Chondrocyte (in vitro differentiated cells): ENCODE data around the gene LPP. TPM values are rescaled to one million over a fixed set of nuclear protein-coding genes. Genes with fewer than 3 reads are reported as not detected.
A peak's percentile ranks its signal among the peaks of the same experiment; 100 is the strongest.

Experiments
- DNase-seq: peaks from one replicate; pipeline ENCODE4 v3.0.0; 2021; ENCODE audit warnings: mixed read lengths, low spot score
- H3K27ac Mint-ChIP-seq: one replicate; pipeline ENCODE4 v1.8.0; 2021; ENCODE audit warnings: mild to moderate bottlenecking, moderate library complexity, mixed read lengths; ENCODE audit not compliant: unreplicated experiment
- H3K27me3 Mint-ChIP-seq: 2 replicates; pipeline ENCODE4 v1.8.0; 2021; ENCODE audit warnings: low read depth, mixed read lengths
- H3K36me3 Mint-ChIP-seq: 2 replicates; pipeline ENCODE4 v1.8.0; 2021; ENCODE audit warnings: low read depth, mixed read lengths
- H3K4me1 Mint-ChIP-seq: 2 replicates; pipeline ENCODE4 v1.8.0; 2021; ENCODE audit warnings: low read depth, mild to moderate bottlenecking, mixed read lengths
- H3K4me3 Mint-ChIP-seq: one replicate; pipeline ENCODE4 v1.8.0; 2021; ENCODE audit warnings: mild to moderate bottlenecking, moderate library complexity, mixed read lengths; ENCODE audit not compliant: unreplicated experiment
- H3K9me3 Mint-ChIP-seq: 2 replicates; pipeline ENCODE4 v1.8.0; 2021; ENCODE audit warnings: low read depth, mixed read lengths
- CTCF ChIP-seq: fragments of 200-600 bp; sonication (generic); IDR thresholded peaks from 2 replicates; pipeline ENCODE4 v1.5.0; 2021; ENCODE audit warnings: antibody characterized with exemption, mild to moderate bottlenecking, moderate library complexity
- total RNA-seq: library from RNA; stranded (reverse); gene quantifications from 3 replicates; pipeline ENCODE4 v1.2.1, GENCODE V29; 2021

Gene LPP
- total RNA-seq, 1 donor from 2014 or later, result 295 TPM

DNA sequence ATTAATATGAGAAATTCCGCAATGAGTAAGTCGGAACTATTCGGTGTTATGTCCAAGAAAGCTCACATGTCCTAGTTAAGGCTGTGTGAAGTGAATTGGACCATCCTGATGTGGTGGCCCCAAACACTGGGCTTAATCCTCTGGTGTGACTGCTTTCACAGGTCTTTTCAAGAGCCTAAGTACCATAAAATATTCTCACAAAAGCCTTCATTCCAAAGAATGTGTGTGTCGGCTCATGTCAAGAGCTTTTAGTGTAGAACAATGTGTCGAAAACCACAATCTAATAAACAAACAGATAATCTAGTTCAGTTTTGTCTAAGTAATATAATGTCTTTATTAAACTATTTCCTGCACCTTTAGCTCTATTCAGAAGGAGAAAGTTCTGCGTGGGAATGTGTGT, 311.4 kb downstream of the LPP start:
- H3K4me1 Mint-ChIP-seq, result peaks cover 39% of the 10 kb centered on the region
- no peak for DNase-seq
- TF ChIP-seq CTCF, result no peak
- peak overlapping the region; percentile 1 for H3K27ac Mint-ChIP-seq
- peaks cover 3% of the 10 kb centered on the region for H3K9me3 Mint-ChIP-seq
- H3K36me3 Mint-ChIP-seq, result peaks cover 5% of the 10 kb centered on the region
- H3K4me3 Mint-ChIP-seq, result no peak overlapping the region
- H3K27me3 Mint-ChIP-seq, result no peaks in the 10 kb centered on the region

- DNase-seq, result no peak
- Mint-ChIP-seq H3K27ac (peak overlapping the region; percentile 43), H3K9me3 (peaks cover 3% of the 10 kb centered on the region), H3K4me3 (no peak overlapping the region), H3K27me3 (no peaks in the 10 kb centered on the region), H3K36me3 (peaks cover 7% of the 10 kb centered on the region), H3K4me1 (peaks cover 68% of the 10 kb centered on the region)
- TF ChIP-seq CTCF, result no peak
Observed at GRCh38 chr3:188468196-188468595, 314.2 kb downstream of the LPP start.

DNA sequence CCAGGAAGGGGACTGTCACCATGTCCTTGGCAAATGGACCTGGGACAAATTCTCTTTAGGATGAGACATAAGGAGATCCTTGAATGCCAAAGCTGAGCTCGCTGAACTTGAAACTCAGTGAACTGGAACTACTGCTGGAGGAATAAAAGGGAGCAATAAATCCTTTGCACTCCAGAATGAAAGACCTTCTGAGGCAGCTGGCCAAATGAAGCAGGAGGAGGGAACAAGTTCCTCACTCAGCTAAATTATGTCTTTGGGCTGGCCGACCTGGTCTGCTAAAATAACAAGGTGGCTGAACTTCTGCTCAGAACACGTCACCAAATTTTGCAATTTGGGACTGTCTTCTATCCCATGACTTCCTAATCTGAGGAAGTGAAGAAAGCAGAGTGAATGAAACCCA, 314.7 kb downstream of the LPP start:
- no peak for DNase-seq
- Mint-ChIP-seq H3K27ac (peak overlapping the region; percentile 43), H3K9me3 (peaks cover 3% of the 10 kb centered on the region)

GRCh38 chr3:188469228-188469885, 315.4 kb downstream of the LPP start:
- Mint-ChIP-seq H3K4me1 (peaks cover 76% of the 10 kb centered on the region), H3K27ac (peak overlapping the region; percentile 41)

More for the DNA sequence above, 314.7 kb downstream of the LPP start:
- Mint-ChIP-seq H3K4me1 (peaks cover 73% of the 10 kb centered on the region), H3K4me3 (no peak overlapping the region), H3K27me3 (no peaks in the 10 kb centered on the region), H3K36me3 (peaks cover 7% of the 10 kb centered on the region)
- TF ChIP-seq CTCF, result no peak

DNA sequence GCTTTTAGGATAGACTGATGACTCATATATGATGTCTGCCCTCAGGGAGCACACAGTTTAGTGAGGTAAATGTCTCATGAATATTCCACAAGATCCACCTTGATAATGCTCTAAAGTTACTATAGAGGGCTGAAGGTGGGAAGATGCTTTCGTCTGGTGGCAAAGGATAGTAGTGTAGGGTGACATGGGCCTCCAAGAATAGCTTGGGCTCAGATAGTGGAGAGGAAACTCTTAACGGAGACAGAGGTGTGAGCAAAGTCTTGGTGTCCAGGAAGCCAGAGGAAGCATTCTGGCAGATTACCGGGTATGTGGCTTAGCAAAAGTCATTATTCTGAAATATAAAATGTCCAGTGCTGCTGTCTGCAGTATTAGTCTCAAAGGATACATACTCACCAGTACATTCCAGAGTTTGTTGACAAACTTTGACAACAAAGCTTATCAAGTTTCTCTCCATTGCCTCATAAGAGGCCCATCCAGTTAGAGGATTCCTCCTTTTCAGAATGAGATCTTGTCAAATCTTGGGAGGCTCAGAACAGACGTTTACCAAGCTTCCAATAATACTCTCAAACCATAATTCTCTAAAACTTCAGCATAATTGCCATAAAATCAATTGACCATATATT, 316.7 kb downstream of the LPP start:
- Mint-ChIP-seq H3K36me3 (peaks cover 7% of the 10 kb centered on the region), H3K4me3 (no peak overlapping the region), H3K27me3 (no peaks in the 10 kb centered on the region), H3K9me3 (peaks cover 3% of the 10 kb centered on the region), H3K4me1 (peaks cover 79% of the 10 kb centered on the region), H3K27ac (peak overlapping the region; percentile 29)
- DNase-seq, result no peak
- no peak for TF ChIP-seq CTCF

More at GRCh38 chr3:188469228-188469885, 315.4 kb downstream of the LPP start:
- no peak for DNase-seq
- peaks cover 7% of the 10 kb centered on the region for H3K36me3 Mint-ChIP-seq
- H3K4me3 Mint-ChIP-seq, result no peak overlapping the region
- H3K27me3 Mint-ChIP-seq, result no peaks in the 10 kb centered on the region
- peaks cover 3% of the 10 kb centered on the region for H3K9me3 Mint-ChIP-seq
- TF ChIP-seq CTCF, result no peak
